HEK293 (cell line): ENCODE results near the gene COL9A2.

ENCODE experiments used
- GLI4 ChIP-seq: fragments of 450-650 bp; formaldehyde crosslinking; IDR thresholded peaks from 2 replicates; pipeline ENCODE4 v1.5.1; 2016; ENCODE audit warnings: missing biosample characterization, missing genetic modification characterization
- MEIS1 ChIP-seq: sonication (generic); formaldehyde crosslinking; IDR thresholded peaks from 2 replicates; pipeline ENCODE4 v1.8.1; 2022; ENCODE audit warnings: missing genetic modification reagents, mild to moderate bottlenecking, borderline replicate concordance
- SP2 ChIP-seq: fragments of 450-650 bp; formaldehyde crosslinking; IDR thresholded peaks from 2 replicates; pipeline ENCODE4 v1.5.1; 2016; ENCODE audit warnings: missing biosample characterization, missing genetic modification characterization
- ZFHX2 ChIP-seq: fragments of 450-650 bp; formaldehyde crosslinking; conservative IDR thresholded peaks from 2 replicates; pipeline ENCODE4 v1.5.1; 2016; ENCODE audit warnings: missing biosample characterization, missing genetic modification characterization
- ZNF274 ChIP-seq, 2 experiments: fragments of 200-500 bp in 1 of 2; fragments of 450-650 bp in 1 of 2; sonication (Bioruptor generic) in 1 of 2; formaldehyde crosslinking in 1 of 2; IDR thresholded peaks; 2 replicates each; pipeline versions ENCODE4 v1.5.1 to v1.6.1; 2014 to 2016; ENCODE audit warnings: borderline replicate concordance in 1 of 2, inconsistent platforms in 1 of 2, low read length in 1 of 2, missing biosample characterization in 1 of 2, missing genetic modification characterization in 1 of 2
- ZNF596 ChIP-seq: fragments of 450-650 bp; IDR thresholded peaks from 2 replicates; pipeline ENCODE4 v1.5.0; 2018; ENCODE audit warnings: missing biosample characterization, mild to moderate bottlenecking, missing genetic modification characterization, moderate library complexity
- ZNF600 ChIP-seq: fragments of 450-650 bp; formaldehyde crosslinking; IDR thresholded peaks from 2 replicates; pipeline ENCODE4 v1.5.1; 2016; ENCODE audit warnings: missing biosample characterization, missing genetic modification characterization
- ZNF660 ChIP-seq: fragments of 450-650 bp; IDR thresholded peaks from 2 replicates; pipeline ENCODE4 v1.5.1; 2018; ENCODE audit warnings: missing biosample characterization, mild to moderate bottlenecking, missing genetic modification characterization
- TF ChIP-seq, protein P1 (sequence below): fragments of 450-650 bp; formaldehyde crosslinking; IDR thresholded peaks from 2 replicates; pipeline ENCODE4 v1.5.1; 2017; ENCODE audit warnings: missing biosample characterization, missing genetic modification characterization
- TF ChIP-seq, protein P2 (sequence below): fragments of 450-650 bp; formaldehyde crosslinking; IDR thresholded peaks from 2 replicates; pipeline ENCODE4 v1.5.1; 2016; ENCODE audit warnings: missing biosample characterization, missing genetic modification characterization
- TF ChIP-seq, protein P3 (sequence below): fragments of 450-650 bp; formaldehyde crosslinking; IDR thresholded peaks from 2 replicates; pipeline ENCODE4 v1.5.1; 2016; ENCODE audit warnings: missing biosample characterization, missing genetic modification characterization
- TF ChIP-seq, protein P4 (sequence below): fragments of 450-650 bp; formaldehyde crosslinking; IDR thresholded peaks from 2 replicates; pipeline ENCODE4 v1.5.1; 2016; ENCODE audit warnings: missing biosample characterization, missing genetic modification characterization, low read depth
- TF ChIP-seq, protein P5 (sequence below): sonication (generic); formaldehyde crosslinking; IDR thresholded peaks from 2 replicates; pipeline ENCODE4 v1.8.1; 2022; ENCODE audit warnings: mild to moderate bottlenecking, moderate library complexity, missing genetic modification reagents

DNA sequence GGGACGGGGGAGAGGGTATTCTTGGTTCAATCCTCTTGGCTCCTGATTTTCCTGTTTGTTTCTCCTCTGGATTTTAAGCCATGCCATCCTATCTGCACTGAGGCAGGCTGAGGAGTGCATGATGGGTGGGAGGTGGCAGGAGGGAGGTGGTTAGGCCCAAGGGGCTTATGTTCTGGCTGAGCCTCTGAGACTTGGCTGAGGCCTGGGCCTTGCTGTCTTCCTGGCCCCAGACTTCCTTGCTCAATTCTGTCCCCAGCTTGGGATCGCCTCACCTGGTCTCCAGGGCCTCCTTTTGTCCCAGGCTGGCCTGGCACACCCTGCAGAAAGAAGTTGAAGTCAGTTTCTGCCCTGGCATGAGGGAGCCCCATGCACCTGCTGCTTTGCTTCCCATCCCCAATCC lies 11.2 kb downstream of the COL9A2 start:
- TF ChIP-seq, protein P1, sequence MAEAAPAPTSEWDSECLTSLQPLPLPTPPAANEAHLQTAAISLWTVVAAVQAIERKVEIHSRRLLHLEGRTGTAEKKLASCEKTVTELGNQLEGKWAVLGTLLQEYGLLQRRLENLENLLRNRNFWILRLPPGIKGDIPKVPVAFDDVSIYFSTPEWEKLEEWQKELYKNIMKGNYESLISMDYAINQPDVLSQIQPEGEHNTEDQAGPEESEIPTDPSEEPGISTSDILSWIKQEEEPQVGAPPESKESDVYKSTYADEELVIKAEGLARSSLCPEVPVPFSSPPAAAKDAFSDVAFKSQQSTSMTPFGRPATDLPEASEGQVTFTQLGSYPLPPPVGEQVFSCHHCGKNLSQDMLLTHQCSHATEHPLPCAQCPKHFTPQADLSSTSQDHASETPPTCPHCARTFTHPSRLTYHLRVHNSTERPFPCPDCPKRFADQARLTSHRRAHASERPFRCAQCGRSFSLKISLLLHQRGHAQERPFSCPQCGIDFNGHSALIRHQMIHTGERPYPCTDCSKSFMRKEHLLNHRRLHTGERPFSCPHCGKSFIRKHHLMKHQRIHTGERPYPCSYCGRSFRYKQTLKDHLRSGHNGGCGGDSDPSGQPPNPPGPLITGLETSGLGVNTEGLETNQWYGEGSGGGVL, result no peak
- TF ChIP-seq ZNF596 (tag by site-specific recombination), result no peak
- TF ChIP-seq ZNF600 (tag by site-specific recombination), result no peak
- no peak for TF ChIP-seq GLI4
- TF ChIP-seq, protein P2, sequence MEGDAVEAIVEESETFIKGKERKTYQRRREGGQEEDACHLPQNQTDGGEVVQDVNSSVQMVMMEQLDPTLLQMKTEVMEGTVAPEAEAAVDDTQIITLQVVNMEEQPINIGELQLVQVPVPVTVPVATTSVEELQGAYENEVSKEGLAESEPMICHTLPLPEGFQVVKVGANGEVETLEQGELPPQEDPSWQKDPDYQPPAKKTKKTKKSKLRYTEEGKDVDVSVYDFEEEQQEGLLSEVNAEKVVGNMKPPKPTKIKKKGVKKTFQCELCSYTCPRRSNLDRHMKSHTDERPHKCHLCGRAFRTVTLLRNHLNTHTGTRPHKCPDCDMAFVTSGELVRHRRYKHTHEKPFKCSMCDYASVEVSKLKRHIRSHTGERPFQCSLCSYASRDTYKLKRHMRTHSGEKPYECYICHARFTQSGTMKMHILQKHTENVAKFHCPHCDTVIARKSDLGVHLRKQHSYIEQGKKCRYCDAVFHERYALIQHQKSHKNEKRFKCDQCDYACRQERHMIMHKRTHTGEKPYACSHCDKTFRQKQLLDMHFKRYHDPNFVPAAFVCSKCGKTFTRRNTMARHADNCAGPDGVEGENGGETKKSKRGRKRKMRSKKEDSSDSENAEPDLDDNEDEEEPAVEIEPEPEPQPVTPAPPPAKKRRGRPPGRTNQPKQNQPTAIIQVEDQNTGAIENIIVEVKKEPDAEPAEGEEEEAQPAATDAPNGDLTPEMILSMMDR (tag by site-specific recombination), result no peak
- TF ChIP-seq ZFHX2, result no peak
- TF ChIP-seq, protein P3, sequence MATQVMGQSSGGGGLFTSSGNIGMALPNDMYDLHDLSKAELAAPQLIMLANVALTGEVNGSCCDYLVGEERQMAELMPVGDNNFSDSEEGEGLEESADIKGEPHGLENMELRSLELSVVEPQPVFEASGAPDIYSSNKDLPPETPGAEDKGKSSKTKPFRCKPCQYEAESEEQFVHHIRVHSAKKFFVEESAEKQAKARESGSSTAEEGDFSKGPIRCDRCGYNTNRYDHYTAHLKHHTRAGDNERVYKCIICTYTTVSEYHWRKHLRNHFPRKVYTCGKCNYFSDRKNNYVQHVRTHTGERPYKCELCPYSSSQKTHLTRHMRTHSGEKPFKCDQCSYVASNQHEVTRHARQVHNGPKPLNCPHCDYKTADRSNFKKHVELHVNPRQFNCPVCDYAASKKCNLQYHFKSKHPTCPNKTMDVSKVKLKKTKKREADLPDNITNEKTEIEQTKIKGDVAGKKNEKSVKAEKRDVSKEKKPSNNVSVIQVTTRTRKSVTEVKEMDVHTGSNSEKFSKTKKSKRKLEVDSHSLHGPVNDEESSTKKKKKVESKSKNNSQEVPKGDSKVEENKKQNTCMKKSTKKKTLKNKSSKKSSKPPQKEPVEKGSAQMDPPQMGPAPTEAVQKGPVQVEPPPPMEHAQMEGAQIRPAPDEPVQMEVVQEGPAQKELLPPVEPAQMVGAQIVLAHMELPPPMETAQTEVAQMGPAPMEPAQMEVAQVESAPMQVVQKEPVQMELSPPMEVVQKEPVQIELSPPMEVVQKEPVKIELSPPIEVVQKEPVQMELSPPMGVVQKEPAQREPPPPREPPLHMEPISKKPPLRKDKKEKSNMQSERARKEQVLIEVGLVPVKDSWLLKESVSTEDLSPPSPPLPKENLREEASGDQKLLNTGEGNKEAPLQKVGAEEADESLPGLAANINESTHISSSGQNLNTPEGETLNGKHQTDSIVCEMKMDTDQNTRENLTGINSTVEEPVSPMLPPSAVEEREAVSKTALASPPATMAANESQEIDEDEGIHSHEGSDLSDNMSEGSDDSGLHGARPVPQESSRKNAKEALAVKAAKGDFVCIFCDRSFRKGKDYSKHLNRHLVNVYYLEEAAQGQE (tag by site-specific recombination), result no peak
- no peak for TF ChIP-seq ZNF660 (tag by site-specific recombination)
- no peak for TF ChIP-seq SP2 (tag by site-specific recombination)
- TF ChIP-seq ZNF274 (IDR thresholded peaks at IDR 0.05; ENCODE audit: low read length), result no peak
- no peak for TF ChIP-seq ZNF274 (tag by site-specific recombination; IDR thresholded peaks at IDR 0.05; ENCODE audit: borderline replicate concordance)
- TF ChIP-seq, protein P4, sequence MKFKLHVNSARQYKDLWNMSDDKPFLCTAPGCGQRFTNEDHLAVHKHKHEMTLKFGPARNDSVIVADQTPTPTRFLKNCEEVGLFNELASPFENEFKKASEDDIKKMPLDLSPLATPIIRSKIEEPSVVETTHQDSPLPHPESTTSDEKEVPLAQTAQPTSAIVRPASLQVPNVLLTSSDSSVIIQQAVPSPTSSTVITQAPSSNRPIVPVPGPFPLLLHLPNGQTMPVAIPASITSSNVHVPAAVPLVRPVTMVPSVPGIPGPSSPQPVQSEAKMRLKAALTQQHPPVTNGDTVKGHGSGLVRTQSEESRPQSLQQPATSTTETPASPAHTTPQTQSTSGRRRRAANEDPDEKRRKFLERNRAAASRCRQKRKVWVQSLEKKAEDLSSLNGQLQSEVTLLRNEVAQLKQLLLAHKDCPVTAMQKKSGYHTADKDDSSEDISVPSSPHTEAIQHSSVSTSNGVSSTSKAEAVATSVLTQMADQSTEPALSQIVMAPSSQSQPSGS, result no peak
- TF ChIP-seq, protein P5, sequence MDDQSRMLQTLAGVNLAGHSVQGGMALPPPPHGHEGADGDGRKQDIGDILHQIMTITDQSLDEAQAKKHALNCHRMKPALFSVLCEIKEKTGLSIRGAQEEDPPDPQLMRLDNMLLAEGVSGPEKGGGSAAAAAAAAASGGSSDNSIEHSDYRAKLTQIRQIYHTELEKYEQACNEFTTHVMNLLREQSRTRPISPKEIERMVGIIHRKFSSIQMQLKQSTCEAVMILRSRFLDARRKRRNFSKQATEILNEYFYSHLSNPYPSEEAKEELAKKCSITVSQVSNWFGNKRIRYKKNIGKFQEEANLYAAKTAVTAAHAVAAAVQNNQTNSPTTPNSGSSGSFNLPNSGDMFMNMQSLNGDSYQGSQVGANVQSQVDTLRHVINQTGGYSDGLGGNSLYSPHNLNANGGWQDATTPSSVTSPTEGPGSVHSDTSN, result no peak
- TF ChIP-seq MEIS1, result no peak
